Immature natural killer cell (primary cell): Measurements from ENCODE around the gene ADAMTS3. TPM values are rescaled to one million over a fixed set of nuclear protein-coding genes. Genes with fewer than 3 reads are reported as not detected.
"Not testable (repeated sequence)": the region's sequence is repeated elsewhere in the genome, so short reads cannot be mapped to it uniquely, and the experiment has no call there.

Experiments
- DNase-seq, 3 donors: peaks; one replicate each; pipeline ENCODE4 v3.0.0; 2022; ENCODE audit warnings: mixed read lengths in 1 of 3
- H3K27ac Mint-ChIP-seq, 6 donors: one replicate each; pipeline ENCODE4 v1.8.0; 2020; ENCODE audit warnings: mixed read lengths in 6 of 6, mild to moderate bottlenecking in 5 of 6, inconsistent platforms in 4 of 6, moderate library complexity in 3 of 6
- H3K27me3 Mint-ChIP-seq, 3 donors: one replicate each; pipeline ENCODE4 v1.8.0; 2020 to 2021; ENCODE audit warnings: low read depth in 3 of 3, mild to moderate bottlenecking in 3 of 3, mixed read lengths in 3 of 3, moderate library complexity in 3 of 3, inconsistent platforms in 1 of 3
- H3K36me3 Mint-ChIP-seq, 3 donors: one replicate each; pipeline ENCODE4 v1.8.0; 2020; ENCODE audit warnings: mixed read lengths in 3 of 3, inconsistent platforms in 2 of 3, mild to moderate bottlenecking in 2 of 3
- H3K4me1 Mint-ChIP-seq, 2 donors: one replicate each; pipeline ENCODE4 v1.8.0; 2020; ENCODE audit warnings: inconsistent platforms in 2 of 2, mild to moderate bottlenecking in 2 of 2, mixed read lengths in 2 of 2, moderate library complexity in 1 of 2
- H3K4me3 Mint-ChIP-seq, 5 donors: one replicate each; pipeline ENCODE4 v1.8.0; 2020; ENCODE audit warnings: mild to moderate bottlenecking in 5 of 5, mixed read lengths in 5 of 5, inconsistent platforms in 3 of 5, moderate library complexity in 3 of 5
- H3K9me3 Mint-ChIP-seq, 6 donors: one replicate each; pipeline ENCODE4 v1.8.0; 2020; ENCODE audit warnings: mild to moderate bottlenecking in 6 of 6, mixed read lengths in 6 of 6, inconsistent platforms in 4 of 6, moderate library complexity in 3 of 6
- polyA plus RNA-seq, 3 donors: library from polyadenylated mRNA; unstranded; fragments of 300-500 nt; fragmentation: Illumina TruSeq; gene quantifications; one replicate each; pipeline ENCODE4 v1.2.3, GENCODE V29; 2021

Gene ADAMTS3
- polyA plus RNA-seq, 3 donors from 2014 or later: not detected

- no peak for DNase-seq
- Mint-ChIP-seq H3K27me3 (peaks cover 0 to 1% (median 0%) of the 10 kb centered on the region in 3 donors), H3K36me3 (no peaks in the 10 kb centered on the region), H3K4me1 (no peaks in the 10 kb centered on the region), H3K27ac (no peak overlapping the region), H3K4me3 (no peak overlapping the region), H3K9me3 (peaks cover 0 to 7% (median 1%) of the 10 kb centered on the region in 6 donors)
Observed at GRCh38 chr4:72440386-72440785, 128.6 kb downstream of the ADAMTS3 start.

GRCh38 chr4:72432975-72433374, 136.0 kb downstream of the ADAMTS3 start:
- Mint-ChIP-seq H3K27me3 (peaks cover 0 to 2% (median 0%) of the 10 kb centered on the region in 3 donors), H3K4me1 (no peaks in the 10 kb centered on the region), H3K27ac (no peak overlapping the region), H3K4me3 (no peak overlapping the region), H3K9me3 (peaks cover 0 to 11% (median 1%) of the 10 kb centered on the region in 6 donors), H3K36me3 (no peaks in the 10 kb centered on the region)
- DNase-seq: no peak

GRCh38 chr4:72432282-72432681, 136.7 kb downstream of the ADAMTS3 start:
- DNase-seq: no peak
- no peak overlapping the region for H3K4me3 Mint-ChIP-seq
- H3K36me3 Mint-ChIP-seq: no peaks in the 10 kb centered on the region
- peaks cover 0 to 4% (median 0%) of the 10 kb centered on the region in 3 donors for H3K27me3 Mint-ChIP-seq
- no peak overlapping the region for H3K27ac Mint-ChIP-seq
- no peaks in the 10 kb centered on the region for H3K4me1 Mint-ChIP-seq
- peaks cover 0 to 8% (median 3%) of the 10 kb centered on the region in 6 donors for H3K9me3 Mint-ChIP-seq

DNA sequence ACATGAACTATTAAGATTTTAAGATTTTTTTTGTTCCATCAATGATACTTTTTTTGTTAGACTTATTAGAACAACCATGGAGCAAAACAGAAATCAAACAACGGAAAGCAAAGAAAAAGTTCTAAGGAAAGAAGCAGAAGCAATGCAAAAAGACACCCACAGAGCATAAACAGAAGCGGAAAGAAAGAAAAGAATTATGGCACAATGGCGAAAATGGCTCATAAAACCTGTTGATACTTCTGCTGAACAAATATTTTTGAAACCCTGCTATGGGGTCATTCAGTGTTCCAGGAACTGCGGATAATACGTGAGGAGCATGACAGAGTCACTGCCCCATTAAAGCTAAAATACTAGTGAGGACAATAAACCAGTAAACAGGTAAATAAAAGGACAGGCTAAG, 138.0 kb downstream of the ADAMTS3 start:
- Mint-ChIP-seq H3K36me3 (no peaks in the 10 kb centered on the region), H3K4me3 (no peak overlapping the region), H3K27me3 (peaks cover 0 to 4% (median 0%) of the 10 kb centered on the region in 3 donors), H3K4me1 (no peaks in the 10 kb centered on the region), H3K27ac (no peak overlapping the region), H3K9me3 (peaks cover 0 to 6% (median 4%) of the 10 kb centered on the region in 6 donors)
- no peak for DNase-seq

DNA sequence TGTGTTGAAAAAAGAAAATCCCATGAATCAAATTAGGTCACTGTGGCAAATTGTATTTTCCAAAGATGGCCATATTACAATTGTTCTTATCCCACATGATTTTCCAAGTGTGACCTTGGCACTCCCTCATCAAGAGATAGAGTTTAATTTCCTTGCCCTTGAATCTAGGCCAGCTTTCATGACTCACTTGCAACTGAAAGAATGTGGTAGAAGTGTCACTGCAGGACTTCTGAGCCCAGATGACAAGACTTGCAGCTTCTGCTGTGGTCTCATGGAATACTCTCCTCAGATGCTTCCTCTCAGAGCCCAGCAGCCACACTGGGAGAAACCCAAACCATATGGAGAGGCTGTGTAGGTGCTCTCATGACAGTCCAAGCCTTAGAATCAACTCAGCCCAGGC, 139.0 kb downstream of the ADAMTS3 start:
- Mint-ChIP-seq H3K36me3 (no peaks in the 10 kb centered on the region), H3K4me3 (no peak overlapping the region), H3K4me1 (no peaks in the 10 kb centered on the region), H3K9me3 (peaks cover 0 to 6% (median 5%) of the 10 kb centered on the region in 6 donors), H3K27ac (no peak overlapping the region), H3K27me3 (peaks cover 0 to 4% (median 0%) of the 10 kb centered on the region in 3 donors)
- DNase-seq: no peak

DNA sequence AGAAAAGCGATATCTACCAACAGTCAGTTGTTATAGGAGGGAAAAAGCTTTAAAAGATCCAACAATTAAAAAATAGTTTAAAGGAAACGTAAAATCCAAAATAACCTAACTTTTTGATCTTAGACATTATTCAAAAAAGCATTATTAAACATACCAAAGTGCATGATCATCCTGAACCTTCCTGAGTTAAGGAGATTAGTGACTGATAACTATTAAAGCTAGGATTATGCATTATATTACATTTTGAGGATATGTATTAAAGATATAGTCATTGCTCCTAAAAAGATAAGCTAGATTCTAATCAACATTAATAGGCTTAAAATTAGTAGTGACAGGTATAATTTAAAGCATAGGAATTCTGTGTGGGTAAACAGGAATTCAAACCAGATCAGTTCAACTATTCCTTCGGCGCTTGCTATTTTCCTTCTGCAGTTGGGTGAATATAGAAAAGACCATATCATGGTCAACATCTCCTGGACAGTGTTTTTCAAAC, 139.6 kb downstream of the ADAMTS3 start:
- no peak for DNase-seq
- peaks cover 0 to 6% (median 4%) of the 10 kb centered on the region in 6 donors for H3K9me3 Mint-ChIP-seq
- H3K27ac Mint-ChIP-seq: no peak overlapping the region
- no peak overlapping the region for H3K4me3 Mint-ChIP-seq
- no peaks in the 10 kb centered on the region for H3K36me3 Mint-ChIP-seq
- no peaks in the 10 kb centered on the region for H3K4me1 Mint-ChIP-seq
- peaks cover 0 to 4% (median 0%) of the 10 kb centered on the region in 3 donors for H3K27me3 Mint-ChIP-seq

DNA sequence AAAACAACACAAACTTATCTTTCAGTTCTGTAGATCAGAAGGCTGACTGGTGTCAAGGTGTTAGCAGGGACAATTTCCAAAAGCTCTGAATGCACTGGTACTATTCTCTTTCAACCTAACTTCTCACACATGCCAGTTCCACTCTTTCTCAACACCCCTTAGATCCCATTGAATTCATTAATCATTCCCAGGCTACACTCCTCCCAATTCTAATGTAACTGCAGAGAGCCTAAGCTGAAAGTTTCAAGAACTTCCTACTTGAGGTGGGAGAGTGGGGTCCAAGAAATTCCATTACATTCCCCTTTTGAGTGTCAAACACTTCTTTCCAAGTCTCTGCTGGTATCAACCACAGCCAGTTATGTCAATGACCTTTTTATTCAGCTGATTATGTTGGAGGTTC, 142.0 kb downstream of the ADAMTS3 start:
- no peak overlapping the region for H3K27ac Mint-ChIP-seq
- no peak overlapping the region for H3K4me3 Mint-ChIP-seq
- peaks cover 0 to 6% (median under 1%) of the 10 kb centered on the region in 6 donors for H3K9me3 Mint-ChIP-seq
- no peak for DNase-seq
- H3K36me3 Mint-ChIP-seq: no peaks in the 10 kb centered on the region
- no peaks in the 10 kb centered on the region for H3K4me1 Mint-ChIP-seq
- H3K27me3 Mint-ChIP-seq: peaks cover 0 to 2% (median 0%) of the 10 kb centered on the region in 3 donors

- DNase-seq, H3K4me1 Mint-ChIP-seq, H3K9me3 Mint-ChIP-seq, H3K36me3 Mint-ChIP-seq, H3K27me3 Mint-ChIP-seq, H3K27ac Mint-ChIP-seq, H3K4me3 Mint-ChIP-seq: not testable (repeated sequence)
Observed at GRCh38 chr4:72425908-72426307, 143.1 kb downstream of the ADAMTS3 start.

GRCh38 chr4:72424006-72424405, 145.0 kb downstream of the ADAMTS3 start:
- H3K4me3 Mint-ChIP-seq: no peak overlapping the region
- H3K27ac Mint-ChIP-seq: no peak overlapping the region
- H3K36me3 Mint-ChIP-seq: no peaks in the 10 kb centered on the region
- no peak for DNase-seq
- H3K9me3 Mint-ChIP-seq: peaks cover 0 to 10% (median 3%) of the 10 kb centered on the region in 6 donors
- H3K27me3 Mint-ChIP-seq: peaks cover 0 to 5% (median 3%) of the 10 kb centered on the region in 3 donors
- H3K4me1 Mint-ChIP-seq: no peaks in the 10 kb centered on the region

DNA sequence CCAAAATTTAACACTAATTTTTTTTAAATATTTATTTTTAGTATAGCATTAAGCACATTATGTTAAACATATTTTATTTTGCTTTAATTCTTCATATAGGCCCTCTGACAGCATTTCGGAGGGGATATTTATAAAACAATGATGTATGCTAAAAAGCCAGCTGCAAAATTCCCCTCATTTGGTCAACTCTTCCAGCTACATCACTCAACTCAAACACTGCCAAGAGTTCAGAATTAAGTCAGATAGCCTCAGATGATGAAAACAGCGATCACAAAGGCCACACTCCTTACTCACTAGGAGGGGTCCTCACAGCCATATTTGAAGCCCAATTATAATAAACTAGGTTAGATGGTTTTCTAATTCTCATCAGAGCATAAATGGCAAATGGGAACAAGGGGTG, 146.6 kb downstream of the ADAMTS3 start:
- Mint-ChIP-seq H3K4me1 (no peaks in the 10 kb centered on the region), H3K4me3 (no peak overlapping the region), H3K27ac (no peak overlapping the region), H3K9me3 (peaks cover 2 to 11% (median 4%) of the 10 kb centered on the region in 6 donors), H3K36me3 (no peaks in the 10 kb centered on the region), H3K27me3 (peaks cover 0 to 5% (median 5%) of the 10 kb centered on the region in 3 donors)
- no peak for DNase-seq

DNA sequence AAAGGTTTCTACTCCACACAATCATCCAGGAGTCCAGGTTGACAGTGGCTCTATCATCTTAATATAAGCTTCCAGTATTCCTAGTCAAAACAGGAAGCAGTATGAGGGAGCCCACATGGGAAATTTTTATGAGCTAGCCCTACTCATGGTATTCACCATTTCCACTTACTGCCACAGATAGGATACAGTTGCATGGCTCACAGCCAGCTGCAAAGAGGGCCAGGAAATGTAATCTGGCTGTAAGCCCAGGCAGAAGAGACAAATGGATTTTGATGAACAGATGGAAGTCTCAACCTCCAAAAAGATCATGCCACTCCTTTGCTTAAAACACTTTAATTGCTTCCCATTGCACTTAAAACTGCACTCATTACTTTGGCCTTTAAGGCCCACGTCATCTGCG, 150.6 kb downstream of the ADAMTS3 start:
- no peaks in the 10 kb centered on the region for H3K4me1 Mint-ChIP-seq
- H3K27ac Mint-ChIP-seq: no peak overlapping the region
- H3K27me3 Mint-ChIP-seq: peaks cover 0 to 5% (median 4%) of the 10 kb centered on the region in 3 donors
- H3K4me3 Mint-ChIP-seq: no peak overlapping the region
- peaks cover 0 to 11% (median 2%) of the 10 kb centered on the region in 6 donors for H3K9me3 Mint-ChIP-seq
- no peak for DNase-seq
- no peaks in the 10 kb centered on the region for H3K36me3 Mint-ChIP-seq

- no peak for DNase-seq
- Mint-ChIP-seq H3K9me3 (peaks cover 0 to 4% (median 1%) of the 10 kb centered on the region in 6 donors), H3K27me3 (no peaks in the 10 kb centered on the region), H3K4me3 (no peak overlapping the region), H3K36me3 (no peaks in the 10 kb centered on the region), H3K4me1 (no peaks in the 10 kb centered on the region), H3K27ac (no peak overlapping the region)
Observed at GRCh38 chr4:72410158-72410557, 158.9 kb downstream of the ADAMTS3 start.

DNA sequence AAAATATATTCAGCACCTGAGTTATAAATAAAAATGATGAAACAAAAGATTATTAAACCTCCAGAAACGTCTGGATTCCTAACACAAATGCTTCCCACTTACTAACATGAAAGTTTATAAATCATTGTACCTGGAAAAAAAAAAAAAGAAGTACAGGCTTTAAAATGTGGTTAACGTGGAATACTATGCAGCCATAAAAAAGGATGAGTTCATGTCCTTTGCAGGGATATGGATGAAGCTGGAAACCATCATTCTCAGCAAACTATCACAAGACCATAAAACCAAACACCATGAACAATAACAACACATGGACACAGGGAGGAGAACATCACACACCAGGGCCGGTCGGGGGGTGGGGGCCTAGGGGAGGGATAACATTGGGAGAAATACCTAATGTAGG, 160.5 kb downstream of the ADAMTS3 start:
- Mint-ChIP-seq H3K36me3 (no peaks in the 10 kb centered on the region), H3K4me1 (no peaks in the 10 kb centered on the region), H3K4me3 (no peak overlapping the region), H3K9me3 (peaks cover 0 to 4% (median 1%) of the 10 kb centered on the region in 6 donors), H3K27me3 (no peaks in the 10 kb centered on the region), H3K27ac (no peak overlapping the region)
- no peak for DNase-seq

DNA sequence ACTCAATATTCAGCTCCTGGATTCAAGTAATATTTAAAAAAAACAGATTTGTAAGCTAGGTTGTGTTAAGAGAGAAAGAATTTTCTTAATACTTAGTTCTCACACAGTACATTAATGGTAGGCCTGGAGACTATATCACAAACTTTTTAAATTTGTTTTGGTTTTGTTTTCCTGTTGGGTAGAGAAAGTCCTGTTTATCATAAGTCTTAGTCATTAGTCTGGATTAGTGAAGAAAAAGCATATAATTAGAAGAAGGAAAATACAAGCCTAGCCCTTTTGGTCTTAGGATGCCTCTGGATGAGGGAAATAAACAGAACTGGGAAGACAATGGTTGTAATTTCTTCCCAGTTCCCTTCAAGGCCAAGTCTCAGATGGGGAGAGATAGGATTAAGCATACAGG, 163.6 kb downstream of the ADAMTS3 start:
- Mint-ChIP-seq H3K4me3 (no peak overlapping the region), H3K27me3 (no peaks in the 10 kb centered on the region), H3K36me3 (no peaks in the 10 kb centered on the region), H3K4me1 (no peaks in the 10 kb centered on the region), H3K27ac (no peak overlapping the region), H3K9me3 (no peaks in the 10 kb centered on the region)
- no peak for DNase-seq

DNA sequence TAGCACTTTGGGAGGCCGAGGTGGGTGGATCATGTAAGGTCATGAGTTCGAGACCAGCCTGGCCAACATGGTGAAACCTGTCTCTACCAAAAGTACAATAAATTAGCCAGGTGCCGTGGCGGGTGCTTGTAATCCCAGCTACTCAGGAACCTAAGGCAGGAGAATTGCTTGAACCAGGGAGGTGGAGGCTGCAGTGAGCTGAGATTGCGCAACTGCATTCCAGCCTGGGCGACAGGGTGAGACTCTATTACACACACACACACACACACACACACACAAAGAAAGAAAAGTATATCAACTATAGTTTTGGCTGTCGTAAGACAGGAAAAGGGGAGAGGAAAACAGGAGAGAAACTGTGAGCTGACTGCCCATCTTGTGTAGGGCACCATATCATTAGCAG, 171.7 kb downstream of the ADAMTS3 start:
- H3K27me3 Mint-ChIP-seq: peaks cover 0 to 2% (median 0%) of the 10 kb centered on the region in 3 donors

More for the DNA sequence above, 171.7 kb downstream of the ADAMTS3 start:
- Mint-ChIP-seq H3K9me3 (peaks cover 0 to 6% (median 3%) of the 10 kb centered on the region in 6 donors), H3K4me1 (no peaks in the 10 kb centered on the region), H3K27ac (no peak overlapping the region), H3K36me3 (no peaks in the 10 kb centered on the region), H3K4me3 (no peak overlapping the region)
- no peak for DNase-seq
